ENCODE data around the gene CCDC88C.

Gene CCDC88C

DNA sequence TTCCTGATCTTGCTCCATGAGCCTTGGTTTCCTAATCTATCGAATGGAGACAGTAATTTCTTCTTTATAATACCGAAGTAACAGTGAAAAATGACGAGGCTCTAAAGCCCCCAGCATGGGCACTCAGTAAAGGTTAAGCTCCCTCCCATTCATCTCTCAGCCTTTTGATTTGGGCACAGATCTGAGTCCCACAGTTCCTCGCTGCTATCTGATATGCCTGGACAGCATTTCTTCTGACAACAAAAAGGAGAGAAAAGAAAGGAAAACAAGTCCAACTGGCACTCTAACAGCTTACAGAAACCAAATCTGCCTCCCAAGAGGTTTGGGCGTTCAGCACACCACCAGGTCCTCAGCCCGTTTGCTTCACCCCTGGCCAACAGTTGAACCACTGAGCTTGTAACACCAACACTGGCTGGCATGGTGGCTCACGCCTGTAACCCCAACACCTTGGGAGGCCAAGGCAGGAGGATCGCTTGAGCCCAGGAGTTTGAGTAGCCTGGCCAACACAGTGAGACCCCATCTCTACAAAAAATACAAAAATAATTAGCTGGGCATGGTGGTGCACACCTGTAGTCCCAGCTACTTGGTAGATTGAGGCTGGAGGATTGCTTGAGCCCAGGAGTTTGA is 19.5 kb downstream of the CCDC88C start:
- no peak for DNase-seq

DNA sequence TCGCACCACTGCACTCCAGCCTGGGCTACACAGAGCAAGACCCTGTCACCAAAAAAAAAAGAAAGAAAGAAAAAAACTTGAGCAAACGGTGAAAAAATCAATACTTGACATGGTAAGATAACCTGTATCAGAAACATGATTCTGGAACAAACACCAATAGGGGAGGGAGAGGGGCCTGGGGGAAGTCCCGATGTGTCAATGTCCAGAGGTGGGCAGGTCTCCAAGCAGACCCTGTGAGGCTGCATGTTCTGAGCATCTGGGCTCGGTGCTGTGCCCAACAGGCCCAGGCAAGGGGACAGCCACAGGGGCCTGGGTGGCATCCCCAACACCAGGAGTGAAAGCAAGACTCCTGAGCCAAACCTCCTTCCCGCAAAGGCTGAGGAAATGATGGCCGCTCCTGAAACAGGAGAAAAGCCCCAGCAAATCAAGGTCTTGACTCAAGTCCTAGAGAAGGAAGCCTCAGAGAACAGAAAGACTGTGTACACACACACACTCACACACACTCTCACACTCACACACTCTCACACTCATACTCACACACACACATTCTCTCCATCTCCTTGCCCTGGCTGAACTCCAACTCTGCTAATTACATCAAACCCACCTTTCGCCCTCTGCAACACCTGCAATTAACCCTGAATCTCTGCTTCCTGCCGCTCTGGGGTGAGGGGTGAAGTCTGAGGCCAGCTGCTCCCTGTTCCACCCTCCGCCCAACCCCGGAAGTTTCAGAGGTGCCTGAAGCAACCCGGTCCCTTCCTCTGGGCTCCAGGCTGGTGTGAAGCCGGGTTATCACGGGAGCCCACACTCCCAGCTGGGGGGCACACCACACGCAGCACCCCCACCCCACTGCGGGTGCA is 20.4 kb downstream of the CCDC88C start:
- DNase-seq = no peak

DNA sequence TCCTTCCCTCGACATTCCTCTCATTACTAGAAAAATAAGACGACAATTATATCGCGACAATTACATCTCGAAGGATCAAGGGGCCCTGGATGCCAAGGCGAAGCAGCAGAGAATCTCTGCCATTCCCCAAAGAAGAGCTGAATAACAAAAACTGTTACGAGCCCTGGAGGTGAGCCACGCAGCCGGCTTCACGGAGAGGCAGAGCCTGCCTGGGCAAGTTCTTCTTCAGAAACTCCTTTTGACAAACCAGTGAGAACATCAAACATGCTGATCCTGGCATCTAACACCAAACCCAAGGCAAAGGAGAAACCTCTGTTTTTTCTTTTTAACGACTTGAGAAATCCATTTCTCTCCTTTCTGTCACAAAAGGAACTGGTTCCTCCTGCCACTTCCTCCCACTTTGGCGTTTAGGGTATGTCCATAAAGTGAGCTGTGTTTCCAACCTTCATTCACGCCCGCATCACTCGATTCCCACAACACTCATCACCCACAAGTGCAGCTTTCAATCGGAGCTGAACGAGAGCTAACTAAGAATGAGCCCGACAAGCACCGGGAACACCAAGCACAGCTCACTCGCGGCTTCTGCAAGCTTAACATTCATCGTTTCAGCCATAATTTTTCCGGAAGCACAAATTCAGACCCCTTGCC is 21.5 kb downstream of the CCDC88C start:
- no peak for DNase-seq

DNA sequence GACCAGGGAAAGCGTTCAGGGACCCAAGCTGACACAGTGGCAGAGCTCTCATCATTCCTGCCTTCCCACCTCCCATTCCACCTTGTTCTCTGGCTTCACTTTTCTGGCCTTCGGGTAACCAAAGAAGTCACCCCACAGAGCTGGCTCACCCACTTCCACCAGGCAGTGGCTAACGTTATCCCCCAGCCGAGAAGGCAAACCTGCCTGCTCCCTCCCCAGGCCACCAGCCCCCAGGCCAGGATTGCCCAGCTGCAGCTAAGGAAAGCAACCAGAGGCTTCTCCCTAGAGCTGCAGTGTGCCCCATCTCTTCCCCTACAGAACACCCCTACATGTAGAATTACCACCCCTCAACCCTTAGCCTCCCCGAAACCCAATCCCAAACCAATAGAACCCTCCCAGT is 22.2 kb downstream of the CCDC88C start:
- DNase-seq = no peak

DNA sequence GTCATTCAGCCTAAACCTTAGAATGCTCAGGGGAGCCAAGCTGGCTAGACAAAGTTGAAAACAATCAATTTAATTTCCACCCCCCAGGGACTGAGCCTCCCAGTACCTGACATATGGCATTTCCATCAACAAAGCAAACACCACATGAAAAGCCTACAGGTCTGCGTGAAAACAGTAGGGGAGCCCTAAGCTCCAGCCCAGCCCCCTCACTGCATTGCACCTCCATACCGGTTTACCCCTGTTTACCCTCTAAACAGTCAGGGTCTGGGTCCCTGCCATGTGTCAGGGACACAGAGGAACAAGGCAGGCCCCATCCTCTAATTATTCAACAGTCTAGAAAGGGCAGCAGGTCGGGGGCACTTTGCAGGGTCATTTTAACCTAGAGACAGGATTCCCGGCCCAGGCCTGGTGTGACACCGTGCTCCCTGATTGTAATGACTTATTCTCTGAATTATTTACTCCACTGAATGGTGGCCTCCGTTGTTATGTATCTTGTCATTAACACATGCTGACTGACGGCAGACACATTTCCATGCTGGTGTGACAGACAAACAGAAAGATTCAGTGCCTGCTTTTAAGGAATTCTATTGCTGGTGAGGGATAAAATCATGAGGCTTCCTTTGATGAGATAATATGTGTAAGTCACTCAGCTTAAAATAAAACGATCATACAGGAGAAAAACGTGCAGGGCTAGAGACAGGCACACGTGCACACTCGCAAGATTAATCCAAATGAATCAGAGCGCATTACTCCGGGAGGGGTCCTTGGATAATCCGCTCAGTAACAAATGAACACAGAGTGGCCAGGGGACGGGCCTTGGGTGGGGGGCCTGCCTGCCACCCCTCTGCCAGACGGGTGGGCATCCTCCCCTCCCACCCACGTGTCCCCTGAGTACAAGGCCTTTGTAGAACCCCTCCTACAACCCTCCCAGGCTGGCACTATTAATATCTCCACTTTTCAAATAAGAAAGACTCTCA is 23.2 kb downstream of the CCDC88C start:
- DNase-seq = no peak

DNA sequence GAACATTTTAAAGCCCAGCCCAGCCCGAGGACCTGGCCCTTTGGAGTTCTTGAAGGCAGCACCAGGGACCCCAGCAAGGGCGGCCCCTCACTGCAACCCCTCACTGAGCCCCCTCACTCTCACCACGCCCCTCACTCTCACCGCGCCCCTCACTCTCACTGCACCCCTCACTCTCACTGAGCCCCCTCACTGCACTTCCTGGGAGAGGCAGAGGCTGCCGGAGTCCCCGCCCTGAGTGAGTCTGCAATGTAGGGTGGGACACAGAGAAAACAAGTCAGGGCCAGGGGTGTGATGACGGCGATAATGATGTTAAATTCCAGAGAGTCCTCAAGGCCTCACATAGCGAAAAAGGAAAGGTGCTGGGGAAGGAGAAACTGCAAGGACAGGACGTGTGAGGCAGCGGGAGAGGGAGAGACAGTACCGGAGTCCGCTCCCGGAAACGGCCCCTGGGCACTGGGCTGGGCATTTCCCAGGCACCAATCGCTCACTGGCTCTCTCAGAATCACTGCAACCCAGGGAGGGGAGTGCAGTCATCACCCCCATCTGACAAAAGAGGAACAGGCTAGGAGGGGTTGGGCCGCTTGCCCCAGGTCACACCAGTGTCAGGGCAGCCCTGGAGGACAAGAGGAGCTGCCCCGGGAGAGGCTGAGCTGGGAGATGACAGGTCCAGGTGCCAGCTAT is 24.9 kb downstream of the CCDC88C start:
- DNase-seq = no peak

DNA sequence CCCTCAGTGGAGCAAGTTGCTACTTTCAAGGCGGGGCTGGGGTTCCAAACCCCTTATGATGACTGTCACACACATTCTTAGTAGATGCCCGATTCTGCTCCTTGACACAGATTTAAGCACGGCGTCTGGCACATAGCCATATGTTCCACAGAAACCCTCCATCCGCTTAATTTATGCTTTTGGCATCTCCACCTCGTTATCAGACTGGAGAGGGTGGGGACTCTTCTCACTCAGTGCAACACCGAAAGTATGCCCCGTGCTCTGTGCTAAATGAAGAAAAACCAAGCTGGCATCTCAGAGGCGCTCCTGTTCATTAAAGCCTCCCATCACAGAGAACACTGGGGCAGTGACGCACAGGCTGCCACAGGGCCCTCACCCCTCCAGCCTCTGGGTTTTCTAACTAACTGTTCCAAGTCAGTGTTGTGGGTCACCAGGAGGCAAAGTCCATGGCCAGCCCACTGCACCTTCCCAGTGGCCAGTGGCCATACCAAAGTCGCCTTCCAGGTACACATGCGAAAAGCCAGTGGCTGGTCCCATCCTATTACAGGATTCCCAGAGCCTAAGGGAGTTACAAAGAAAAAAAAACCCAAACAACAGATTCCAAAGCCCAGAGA is 27.3 kb downstream of the CCDC88C start:
- DNase-seq = no peak

DNA sequence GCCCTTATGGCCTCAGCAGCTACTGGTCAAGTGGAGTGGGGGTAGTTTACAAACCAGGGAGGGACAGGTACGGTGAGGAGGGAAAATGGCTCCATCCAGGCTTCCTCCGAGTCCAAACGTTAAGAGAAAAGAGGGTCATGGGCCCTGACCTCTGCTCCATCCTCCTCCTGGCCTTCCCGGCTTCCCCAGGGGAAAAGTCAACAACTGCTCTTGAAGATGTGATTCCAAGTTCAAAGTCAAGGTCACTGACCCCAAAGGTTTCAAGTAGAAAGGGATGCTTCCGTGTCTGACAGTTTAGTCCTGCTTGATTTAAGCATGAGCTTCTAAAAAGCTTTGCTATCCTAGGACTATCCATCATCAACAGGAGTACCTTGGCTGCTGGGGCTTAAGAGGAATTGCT is 28.5 kb downstream of the CCDC88C start:
- DNase-seq = no peak

DNA sequence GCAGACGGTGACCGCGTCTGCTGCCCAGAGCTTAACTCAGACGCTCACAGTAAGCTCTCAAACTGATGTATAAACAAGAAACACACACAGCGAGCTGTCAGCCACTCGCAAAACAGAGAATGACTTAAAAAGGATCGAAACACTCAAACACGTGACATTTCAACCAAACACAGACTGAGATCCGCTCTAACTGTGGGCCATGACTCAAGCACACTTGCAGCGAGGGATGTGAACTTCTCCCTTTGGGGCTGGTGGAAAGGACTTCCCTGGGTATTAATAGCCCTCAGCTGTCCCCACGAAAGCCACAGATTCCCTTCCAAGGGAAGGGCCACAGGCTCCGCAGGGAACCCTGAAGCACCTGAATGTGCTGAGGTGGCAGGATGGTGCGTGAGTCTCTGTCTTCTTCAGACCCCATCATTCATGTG is 29.1 kb downstream of the CCDC88C start:
- DNase-seq = no peak

DNA sequence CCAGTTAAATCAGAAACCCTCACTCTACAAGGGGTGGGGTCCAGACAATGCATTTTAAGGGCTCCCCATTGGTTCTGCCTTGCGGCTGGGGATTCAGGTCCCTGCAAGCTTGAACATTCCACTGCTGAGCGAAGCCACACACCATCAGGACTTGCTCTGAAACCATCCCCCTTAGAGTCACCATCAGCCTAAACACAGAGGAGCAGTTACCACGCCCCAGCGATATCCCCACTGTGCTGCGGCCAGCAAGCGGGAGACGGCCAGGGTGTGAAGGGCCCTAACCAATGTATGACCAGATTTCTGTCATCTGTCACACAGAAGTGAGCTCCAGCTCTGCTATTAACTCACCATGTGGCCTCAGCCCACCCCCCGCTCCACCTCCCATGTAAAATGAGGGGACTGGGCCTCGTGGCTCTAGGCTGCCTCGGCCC is 29.7 kb downstream of the CCDC88C start:
- DNase-seq = no peak

DNA sequence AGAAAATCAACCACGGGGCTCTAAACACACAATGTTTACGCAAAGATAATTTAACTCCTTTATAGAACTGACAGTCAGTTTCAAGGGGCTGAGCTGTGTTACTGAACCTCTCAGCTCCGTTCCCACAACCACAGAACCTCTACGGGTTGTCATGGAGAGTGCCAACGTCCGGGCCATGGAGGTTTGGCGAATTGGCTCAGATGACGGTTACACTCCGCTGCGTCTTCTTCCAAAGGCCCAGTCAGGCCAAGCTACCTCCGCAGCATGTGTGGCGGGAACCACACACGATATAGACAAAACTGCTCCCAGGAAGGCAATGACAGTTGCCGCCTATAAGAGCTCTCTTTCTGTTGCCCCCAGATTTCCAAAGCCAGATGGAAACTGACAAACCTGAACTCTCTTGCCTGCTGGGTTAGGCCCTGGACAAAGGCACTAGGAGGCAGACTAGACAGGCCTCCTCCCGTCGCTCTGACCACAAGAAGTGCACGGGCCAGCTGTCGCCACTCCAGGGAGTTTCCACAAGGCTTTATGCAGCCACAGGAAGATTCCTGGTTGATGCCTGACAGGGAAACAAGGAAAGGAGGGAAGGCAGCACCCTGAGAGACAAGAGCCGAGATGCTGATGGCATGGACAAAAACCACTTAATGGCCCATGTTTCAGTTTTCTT is 30.3 kb downstream of the CCDC88C start:
- DNase-seq = no peak

DNA sequence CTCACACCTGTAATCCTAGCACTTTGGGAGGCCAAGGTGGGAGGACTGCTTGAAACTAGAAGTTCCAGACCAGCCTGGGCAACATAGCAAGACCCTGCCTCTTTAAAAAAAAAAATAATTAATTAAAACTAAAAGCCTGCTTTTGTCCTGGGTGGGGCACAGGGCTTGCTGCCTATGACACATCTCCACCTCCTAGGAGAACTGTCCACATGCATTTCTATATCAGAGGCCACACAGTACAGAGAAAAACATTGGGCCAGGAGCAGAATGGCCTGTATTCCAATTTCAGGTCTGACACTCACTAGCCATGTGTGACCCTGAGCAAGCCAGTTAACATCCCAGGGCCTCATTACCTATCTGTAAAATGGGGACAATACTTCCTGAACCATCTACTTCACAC is 31.9 kb downstream of the CCDC88C start:
- no peak for DNase-seq

DNA sequence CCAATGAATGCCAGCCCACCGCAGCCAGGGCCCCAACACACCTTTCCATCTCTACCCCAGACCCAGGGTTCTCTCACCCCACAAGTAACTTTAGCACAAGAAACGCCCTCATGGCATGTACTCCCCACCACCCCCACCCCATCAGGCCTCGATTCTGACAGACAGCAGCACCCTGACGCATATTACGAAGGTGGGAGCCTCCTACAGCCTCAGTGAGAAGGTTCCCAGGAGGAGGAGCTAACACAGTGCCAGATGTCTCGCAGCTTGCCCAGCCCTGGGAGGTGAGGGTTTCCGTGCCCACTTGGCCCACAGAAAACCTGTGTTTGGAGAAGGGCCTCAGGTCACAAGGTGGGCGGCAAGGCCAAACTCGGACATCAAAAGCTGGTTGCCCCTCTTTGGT is 32.4 kb downstream of the CCDC88C start:
- DNase-seq = no peak

DNA sequence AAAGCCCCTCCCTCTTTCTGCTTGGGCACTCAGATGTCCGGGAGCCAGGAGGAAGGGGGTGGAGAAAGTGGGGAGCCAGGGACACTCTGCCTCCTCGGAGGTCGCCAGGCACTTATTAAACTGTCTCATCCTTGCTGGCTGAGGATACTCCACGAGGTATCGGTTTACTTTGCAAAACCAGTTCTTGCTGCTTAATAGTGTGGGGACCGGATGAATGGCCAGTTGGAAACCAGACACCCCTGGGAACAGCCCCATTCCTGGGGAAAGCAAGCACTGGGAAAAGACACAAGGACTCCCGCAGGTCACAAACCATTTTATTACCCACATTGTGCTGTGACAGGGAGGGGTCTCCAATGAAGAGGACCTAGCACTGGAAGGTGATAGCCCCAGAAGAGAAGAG is 34.2 kb downstream of the CCDC88C start:
- no peak for DNase-seq

DNA sequence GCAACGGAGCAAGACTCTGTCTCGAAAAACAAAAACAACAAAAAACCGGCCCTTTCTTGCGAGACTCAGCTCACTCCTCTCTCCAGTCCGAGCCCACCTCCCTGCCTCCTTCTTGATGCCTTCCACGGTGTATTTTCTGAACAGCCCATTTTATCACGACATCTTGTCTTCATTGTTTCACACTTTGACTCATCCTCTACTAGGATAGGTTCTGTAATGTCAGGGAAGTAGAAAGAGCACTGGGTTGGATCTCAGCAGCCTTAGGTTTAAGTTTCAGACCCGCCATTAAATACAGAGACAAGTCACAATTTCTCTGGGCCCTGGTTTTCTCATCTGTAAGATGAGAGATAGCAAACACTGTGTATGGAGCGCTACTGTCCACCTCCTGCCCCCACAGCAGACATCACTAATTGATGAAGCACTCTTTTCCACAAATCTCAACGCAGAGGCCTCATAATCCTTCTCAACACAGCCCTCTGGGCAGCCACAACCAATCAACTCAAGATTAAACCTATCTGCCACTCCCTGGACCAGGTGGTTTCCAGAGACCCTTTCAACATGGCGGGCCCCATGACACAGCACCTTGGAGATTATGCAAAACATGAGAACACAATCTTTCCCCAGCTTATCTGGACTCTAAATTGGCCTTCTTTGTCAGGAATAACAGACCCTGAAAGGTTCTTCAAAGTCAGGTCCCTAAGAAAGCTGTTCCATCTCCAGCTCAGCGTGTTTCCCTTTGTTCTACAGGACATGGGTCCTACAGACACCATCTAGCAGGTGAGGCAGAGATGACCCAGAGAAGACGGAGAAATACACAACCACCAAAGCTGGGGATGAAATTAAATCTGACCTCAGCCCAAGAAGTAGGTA is 35.6 kb downstream of the CCDC88C start:
- DNase-seq = no peak

DNA sequence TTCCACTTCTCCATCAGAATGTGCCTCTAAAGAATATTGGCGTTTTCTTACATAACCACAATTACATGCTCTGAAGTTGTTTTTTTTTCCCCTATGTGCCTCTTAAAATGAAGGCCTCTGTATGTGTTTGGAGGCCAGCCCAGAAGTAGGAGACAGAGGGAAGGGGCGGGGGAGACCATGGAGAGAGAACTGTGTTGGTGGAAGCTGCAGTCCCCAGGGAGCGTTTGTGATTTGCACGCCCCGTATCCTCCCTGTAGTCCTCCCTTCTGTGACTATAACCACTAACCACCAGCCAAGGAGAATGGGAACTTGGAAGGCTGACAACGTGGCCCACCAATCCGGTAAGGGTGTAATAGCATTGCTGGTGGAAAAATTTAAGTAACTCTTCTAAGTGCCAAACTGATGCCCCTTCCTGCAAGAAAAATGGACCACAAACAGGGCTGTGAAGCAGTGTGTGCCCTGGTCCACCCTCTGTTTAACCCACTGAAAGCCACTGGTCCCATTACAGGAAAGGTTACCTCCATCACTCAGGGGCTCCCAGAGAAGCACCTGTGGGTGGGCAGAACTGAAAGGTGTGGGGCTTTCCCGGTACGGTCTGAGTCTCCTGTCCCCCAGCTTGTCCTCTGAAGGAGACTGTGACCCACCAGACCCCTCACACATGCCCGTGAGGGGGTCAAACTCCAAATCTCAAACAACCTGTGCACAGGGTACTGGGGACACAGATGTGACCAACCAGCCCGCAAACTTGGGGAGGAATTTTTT is 36.8 kb downstream of the CCDC88C start:
- DNase-seq = no peak

DNA sequence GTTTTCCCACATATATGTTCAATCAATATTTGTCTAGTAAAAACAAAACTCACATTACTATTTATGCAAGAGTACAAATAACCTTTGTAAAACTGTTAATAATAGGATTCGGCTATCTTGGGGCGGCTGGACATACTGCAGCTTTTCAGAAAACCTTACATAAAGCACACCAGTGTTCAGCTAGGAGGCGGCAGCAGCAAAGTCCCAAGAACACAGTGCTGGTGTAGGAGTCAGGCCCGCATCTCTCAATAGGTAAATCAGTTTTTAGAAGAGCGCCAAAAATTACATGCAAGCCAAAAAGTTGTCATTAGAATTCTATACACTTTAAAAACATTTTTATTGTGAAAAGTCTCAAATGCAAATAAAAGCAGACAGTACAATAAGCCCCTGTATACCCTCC is 37.5 kb downstream of the CCDC88C start:
- no peak for DNase-seq

DNA sequence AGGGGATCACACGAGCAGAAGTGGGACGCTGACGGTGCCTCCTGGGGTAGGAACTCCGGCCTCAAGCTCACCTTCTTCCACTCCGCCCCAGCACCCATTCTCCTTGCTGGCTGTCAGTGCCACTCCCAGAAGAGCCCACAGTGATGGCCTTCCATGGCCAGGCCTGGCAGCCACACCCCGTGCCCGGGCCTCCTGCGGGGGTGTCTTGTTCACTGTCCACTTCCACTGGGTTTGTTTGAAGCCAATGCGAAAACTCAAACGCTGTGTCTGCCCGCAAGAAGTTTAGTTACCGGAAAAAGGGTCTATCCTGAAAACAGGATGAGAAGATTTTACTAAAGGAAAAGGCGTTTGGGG is 38.1 kb downstream of the CCDC88C start:
- DNase-seq = no peak

DNA sequence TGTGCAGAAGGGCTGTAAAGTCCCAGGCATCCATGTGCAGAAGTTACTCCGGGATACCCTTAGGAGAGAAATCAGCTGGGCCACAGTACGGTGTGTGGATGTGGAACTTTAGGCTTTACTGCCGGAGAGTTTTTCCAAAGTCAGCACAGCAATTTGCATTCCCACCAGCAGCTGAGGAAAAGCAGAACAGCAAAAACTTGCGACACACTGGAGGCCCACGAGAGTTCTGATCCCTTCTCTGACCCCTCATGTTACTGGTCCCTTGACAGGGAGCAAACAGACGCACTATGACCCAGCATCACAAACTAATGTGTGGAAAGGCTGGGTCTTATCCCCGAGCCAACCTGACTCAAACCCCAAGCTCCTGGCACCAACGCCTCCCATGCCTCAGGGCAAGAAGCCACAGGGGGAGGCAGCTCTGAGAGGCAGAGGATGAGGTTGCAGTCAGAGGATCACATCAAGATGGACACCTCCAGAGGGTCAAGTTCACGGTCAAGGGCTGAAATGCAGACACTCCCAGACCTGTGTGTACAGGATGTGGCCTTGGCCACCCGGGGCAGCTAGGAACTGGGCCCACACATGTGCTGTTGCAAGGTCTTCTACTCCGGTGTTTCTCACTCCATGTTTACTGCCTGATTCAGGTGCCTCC is 38.6 kb downstream of the CCDC88C start:
- no peak for DNase-seq

Measured in 8988T (cell line).